ENCODE data around the gene SORCS3. TPM values are rescaled to one million over a fixed set of nuclear protein-coding genes. Genes with fewer than 3 reads are reported as not detected.

The SORCS3 gene
- total RNA-seq, 1 experiment from 2014 or later, result not detected

GRCh38 chr10:105252911-105253310 is 611.8 kb downstream of the SORCS3 start:
- POLR2A ChIA-PET (ENCODE audit: unreplicated experiment), result no interaction called here
- no peak for ATAC-seq

GRCh38 chr10:105253515-105254212 is 612.6 kb downstream of the SORCS3 start:
- no peaks in the 10 kb centered on the region for H3K36me3 ChIP-seq (ENCODE audit: low read depth, low read length)
- no peaks in the 10 kb centered on the region for H3K4me1 ChIP-seq (ENCODE audit: insufficient read depth, low read length)
- no peak overlapping the region for H3K27ac ChIP-seq (ENCODE audit: low read length)
- DNase-seq (no peak), ATAC-seq (no peak)
- H2AFZ ChIP-seq (ENCODE audit: low read length), result no peak overlapping the region
- H3K27me3 ChIP-seq (ENCODE audit: low read length), result no peaks in the 10 kb centered on the region
- intact Hi-C loops (cut with micrococcal nuclease), result no loop called here
- no peak overlapping the region for H3K4me2 ChIP-seq (ENCODE audit: low read length)
- H3K9me2 ChIP-seq (replicated peaks; ENCODE audit: low read length), result no peaks in the 10 kb centered on the region
- no peaks in the 10 kb centered on the region for H3K79me2 ChIP-seq (ENCODE audit: low read length)
- no peaks in the 10 kb centered on the region for H4K20me1 ChIP-seq (ENCODE audit: low read length)
- no peaks in the 10 kb centered on the region for H3K9me3 ChIP-seq (ENCODE audit: low read length)
- no peak for TF ChIP-seq CTCF (conservative IDR thresholded peaks at IDR 0.05; ENCODE audit: low read depth, low read length)
- no peak for TF ChIP-seq EZH2phosphoT487 (IDR thresholded peaks at IDR 0.05; ENCODE audit: borderline replicate concordance, low read length)
- no peak for TF ChIP-seq EZH2 (IDR thresholded peaks at IDR 0.05; ENCODE audit: low read length, unreplicated experiment)
- POLR2A ChIA-PET (ENCODE audit: unreplicated experiment), result no interaction called here
- CTCF ChIA-PET, result no interaction called here
- H3K4me3 ChIP-seq (ENCODE audit: low read length), result no peak overlapping the region
- no peaks in the 10 kb centered on the region for H3F3A ChIP-seq (ENCODE audit: low read length, unreplicated experiment)
- no TSS peak for BruUV-seq (replicated peaks)
- H3K9ac ChIP-seq (ENCODE audit: low read length), result no peak overlapping the region

More at GRCh38 chr10:105252911-105253310, 611.8 kb downstream of the SORCS3 start:
- no peak for DNase-seq
- Histone ChIP-seq H3K9me2 (replicated peaks; ENCODE audit: low read length) (no peaks in the 10 kb centered on the region), H3F3A (ENCODE audit: low read length, unreplicated experiment) (no peaks in the 10 kb centered on the region), H3K4me2 (ENCODE audit: low read length) (no peak overlapping the region), H4K20me1 (ENCODE audit: low read length) (no peaks in the 10 kb centered on the region), H3K4me3 (ENCODE audit: low read length) (no peak overlapping the region), H3K4me1 (ENCODE audit: insufficient read depth, low read length) (no peaks in the 10 kb centered on the region), H3K9me3 (ENCODE audit: low read length) (no peaks in the 10 kb centered on the region), H2AFZ (ENCODE audit: low read length) (no peak overlapping the region), H3K79me2 (ENCODE audit: low read length) (no peaks in the 10 kb centered on the region), H3K9ac (ENCODE audit: low read length) (no peak overlapping the region), H3K27me3 (ENCODE audit: low read length) (no peaks in the 10 kb centered on the region), H3K36me3 (ENCODE audit: low read depth, low read length) (no peaks in the 10 kb centered on the region), H3K27ac (ENCODE audit: low read length) (no peak overlapping the region)
- BruUV-seq (replicated peaks), result no TSS peak
- intact Hi-C loops (cut with micrococcal nuclease), result no loop called here
- TF ChIP-seq CTCF (conservative IDR thresholded peaks at IDR 0.05; ENCODE audit: low read depth, low read length) (no peak), EZH2 (IDR thresholded peaks at IDR 0.05; ENCODE audit: low read length, unreplicated experiment) (no peak), EZH2phosphoT487 (IDR thresholded peaks at IDR 0.05; ENCODE audit: borderline replicate concordance, low read length) (no peak)
- CTCF ChIA-PET, result no interaction called here

GRCh38 chr10:105258036-105258673 is 617.1 kb downstream of the SORCS3 start:
- DNase-seq (no peak), ATAC-seq (no peak)
- intact Hi-C loops (cut with micrococcal nuclease), result no loop called here
- TF ChIP-seq EZH2 (IDR thresholded peaks at IDR 0.05; ENCODE audit: low read length, unreplicated experiment) (no peak), CTCF (conservative IDR thresholded peaks at IDR 0.05; ENCODE audit: low read depth, low read length) (no peak), EZH2phosphoT487 (IDR thresholded peaks at IDR 0.05; ENCODE audit: borderline replicate concordance, low read length) (no peak)
- H3K27ac ChIP-seq (ENCODE audit: low read length), result no peak overlapping the region
- no peak overlapping the region for H3K4me2 ChIP-seq (ENCODE audit: low read length)
- POLR2A ChIA-PET (ENCODE audit: unreplicated experiment), result no interaction called here
- no TSS peak for BruUV-seq (replicated peaks)
- no peaks in the 10 kb centered on the region for H3K9me3 ChIP-seq (ENCODE audit: low read length)
- H2AFZ ChIP-seq (ENCODE audit: low read length), result no peak overlapping the region
- CTCF ChIA-PET, result no interaction called here
- no peaks in the 10 kb centered on the region for H3K4me1 ChIP-seq (ENCODE audit: insufficient read depth, low read length)
- no peaks in the 10 kb centered on the region for H3F3A ChIP-seq (ENCODE audit: low read length, unreplicated experiment)
- no peak overlapping the region for H3K9ac ChIP-seq (ENCODE audit: low read length)
- no peak overlapping the region for H3K4me3 ChIP-seq (ENCODE audit: low read length)
- no peaks in the 10 kb centered on the region for H3K9me2 ChIP-seq (replicated peaks; ENCODE audit: low read length)
- no peaks in the 10 kb centered on the region for H3K79me2 ChIP-seq (ENCODE audit: low read length)
- no peaks in the 10 kb centered on the region for H3K27me3 ChIP-seq (ENCODE audit: low read length)
- no peaks in the 10 kb centered on the region for H3K36me3 ChIP-seq (ENCODE audit: low read depth, low read length)
- H4K20me1 ChIP-seq (ENCODE audit: low read length), result no peaks in the 10 kb centered on the region

Data from PC-3 (cell line).